Neuronal stem cell (in vitro differentiated cells): Measurements from ENCODE around the gene YIPF4.
"Not testable (repeated sequence)": the region's sequence is repeated elsewhere in the genome, so short reads cannot be mapped to it uniquely, and the experiment has no call there.

Experiments used
- DNase-seq: peaks from one replicate; pipeline ENCODE4 v3.0.0-alpha.2; 2013; ENCODE audit warnings: low spot score
- H2AFZ ChIP-seq: one replicate; pipeline ENCODE4 v1.6.1; 2013; ENCODE audit warnings: mild to moderate bottlenecking, low read length, inconsistent platforms
- H2AK5ac ChIP-seq: 2 replicates; pipeline ENCODE4 v1.6.1; 2013; ENCODE audit warnings: low read depth, mild to moderate bottlenecking, inconsistent platforms, low read length, moderate library complexity, mixed read lengths
- H2BK120ac ChIP-seq: 2 replicates; pipeline ENCODE4 v1.6.1; 2013; ENCODE audit warnings: low read depth, mild to moderate bottlenecking, inconsistent platforms, low read length, moderate library complexity, mixed read lengths
- H2BK12ac ChIP-seq: one replicate; pipeline ENCODE4 v1.6.1; 2013; ENCODE audit warnings: low read length, inconsistent platforms
- H2BK15ac ChIP-seq: 2 replicates; pipeline ENCODE4 v1.6.1; 2013; ENCODE audit warnings: mild to moderate bottlenecking, low read length, inconsistent platforms, mixed read lengths
- H2BK5ac ChIP-seq: one replicate; pipeline ENCODE4 v1.6.1; 2013; ENCODE audit warnings: inconsistent platforms, mild to moderate bottlenecking, low read length, moderate library complexity
- H3K14ac ChIP-seq: one replicate; pipeline ENCODE4 v1.6.1; 2013; ENCODE audit warnings: low read length, inconsistent platforms
- H3K18ac ChIP-seq: 2 replicates; pipeline ENCODE4 v1.6.1; 2013; ENCODE audit warnings: low read length, inconsistent platforms
- H3K23ac ChIP-seq: 2 replicates; pipeline ENCODE4 v1.6.1; 2013; ENCODE audit warnings: low read depth, mild to moderate bottlenecking, mixed read lengths, low read length, inconsistent platforms; ENCODE audit not compliant: poor library complexity
- H3K27ac ChIP-seq: replicated peaks from 3 replicates; pipeline ENCODE4 v1.5.1; 2013; ENCODE audit warnings: low read length, inconsistent platforms
- H3K27me3 ChIP-seq, 3 experiments: 2 replicates each; pipeline ENCODE4 v1.6.1; 2013; ENCODE audit warnings: low read length in 3 of 3, mild to moderate bottlenecking in 2 of 3, inconsistent platforms in 1 of 3, low read depth in 1 of 3, mixed read lengths in 1 of 3, moderate library complexity in 1 of 3; ENCODE audit not compliant: control insufficient read depth in 3 of 3, insufficient read depth in 3 of 3
- H3K36me3 ChIP-seq, 2 donors: replicated peaks in 1 of 2; 2 replicates each; pipeline ENCODE4 v1.6.1; 2013; ENCODE audit warnings: low read length in 2 of 2; ENCODE audit not compliant: control insufficient read depth in 2 of 2, insufficient read depth in 2 of 2
- H3K4ac ChIP-seq: 2 replicates; pipeline ENCODE4 v1.6.1; 2013; ENCODE audit warnings: inconsistent platforms, mild to moderate bottlenecking, low read length, moderate library complexity
- H3K4me1 ChIP-seq, 2 donors: 1 replicate in 1 of 2; 2 replicates in 1 of 2; pipeline ENCODE4 v1.6.1; 2013; ENCODE audit warnings: low read length in 2 of 2, low read depth in 1 of 2; ENCODE audit not compliant: control insufficient read depth in 2 of 2, insufficient read depth in 1 of 2
- H3K4me2 ChIP-seq: one replicate; pipeline ENCODE4 v1.6.1; 2013; ENCODE audit warnings: mild to moderate bottlenecking, low read length, inconsistent platforms; ENCODE audit not compliant: insufficient read depth, poor library complexity, severe bottlenecking
- H3K4me3 ChIP-seq, 2 donors: 2 replicates each; pipeline ENCODE4 v1.5.1; 2013; ENCODE audit warnings: low read length in 2 of 2, mild to moderate bottlenecking in 2 of 2, inconsistent platforms in 1 of 2, moderate library complexity in 1 of 2
- H3K79me1 ChIP-seq: one replicate; pipeline ENCODE4 v1.6.1; 2013; ENCODE audit warnings: low read depth, mild to moderate bottlenecking, inconsistent platforms, low read length, moderate library complexity
- H3K9ac ChIP-seq: one replicate; pipeline ENCODE4 v1.6.1; 2013; ENCODE audit warnings: mild to moderate bottlenecking, low read depth, low read length, inconsistent platforms; ENCODE audit not compliant: poor library complexity
- H3K9me3 ChIP-seq, 2 donors: replicated peaks in 1 of 2; 2 replicates each; pipeline versions ENCODE3 to v1.6.1; 2013; ENCODE audit warnings: low read length in 2 of 2, mild to moderate bottlenecking in 2 of 2, inconsistent platforms in 1 of 2, low read depth in 1 of 2, mixed read lengths in 1 of 2, moderate library complexity in 1 of 2; ENCODE audit not compliant: control insufficient read depth in 2 of 2, insufficient read depth in 1 of 2
- H4K8ac ChIP-seq: one replicate; pipeline ENCODE4 v1.6.1; 2013; ENCODE audit warnings: low read depth, mild to moderate bottlenecking, inconsistent platforms, low read length, moderate library complexity
- H4K91ac ChIP-seq: one replicate; pipeline ENCODE4 v1.6.1; 2013; ENCODE audit warnings: low read length, low read depth, mild to moderate bottlenecking, inconsistent platforms; ENCODE audit not compliant: poor library complexity
- WGBS, 2 donors: extraction: QIAGEN DNeasy Blood & Tissue Kit; methylation state at CpG; one replicate each; pipeline ENCODE4 v1.1.7; 2013; ENCODE audit warnings: missing lambda C conversion rate in 2 of 2, mixed read lengths in 1 of 2; ENCODE audit not compliant: insufficient read length in 2 of 2, insufficient replicate concordance in 1 of 2; ENCODE audit errors: extremely low coverage in 2 of 2; 5-methylcytosine and 5-hydroxymethylcytosine counted together

YIPF4 gene

GRCh38 chr2:32271063-32271462 lies 6.6 kb upstream of the YIPF4 start:
- Histone ChIP-seq H4K8ac (no peak overlapping the region), H2AK5ac (no peak overlapping the region), H3K27ac (no peak overlapping the region), H3K4me2 (no peak overlapping the region), H2BK5ac (no peak overlapping the region), H3K14ac (no peak overlapping the region), H3K4me3 (no peak overlapping the region), H3K4me1 (no peaks in the 10 kb centered on the region), H3K36me3 (no peaks in the 10 kb centered on the region), H3K18ac (no peak overlapping the region), H3K79me1 (no peaks in the 10 kb centered on the region), H3K9me3 (no peaks in the 10 kb centered on the region), H4K91ac (no peak overlapping the region), H3K27me3 (no peaks in the 10 kb centered on the region), H3K4ac (no peak overlapping the region), H2AFZ (no peak overlapping the region), H2BK120ac (no peak overlapping the region), H2BK12ac (no peak overlapping the region), H3K9ac (no peak overlapping the region), H2BK15ac (no peak overlapping the region), H3K23ac (no peak overlapping the region)
- no peak for DNase-seq
- WGBS, 2 donors: no CpG with 5 or more reads among the region's 2 CpGs

DNA sequence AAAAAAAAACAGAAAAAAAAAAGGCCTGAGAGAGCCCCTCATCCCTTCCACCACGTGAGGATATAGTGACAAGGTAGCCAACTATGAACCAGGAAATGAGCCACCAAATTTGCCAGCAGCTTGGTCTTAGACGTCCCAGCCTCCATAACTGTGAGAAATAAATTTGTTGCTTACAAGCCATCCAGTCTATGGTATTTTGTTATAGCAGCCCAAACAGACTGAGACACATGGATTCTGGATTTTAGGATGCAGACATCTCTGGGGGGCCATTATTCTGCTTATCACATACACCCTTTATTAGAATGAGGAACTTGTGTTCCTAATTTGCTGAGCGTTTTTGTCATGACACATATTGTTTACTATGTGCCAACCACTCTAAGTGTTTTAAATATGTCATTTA lies 5.4 kb upstream of the YIPF4 start:
- Histone ChIP-seq H2AK5ac (no peak overlapping the region), H2BK5ac (no peak overlapping the region), H3K4me2 (no peak overlapping the region), H3K4me3 (no peak overlapping the region), H3K18ac (no peak overlapping the region), H4K8ac (no peak overlapping the region), H2AFZ (no peak overlapping the region), H3K79me1 (no peaks in the 10 kb centered on the region), H3K4ac (no peak overlapping the region), H3K36me3 (no peaks in the 10 kb centered on the region), H2BK12ac (no peak overlapping the region), H3K27ac (no peak overlapping the region), H3K14ac (no peak overlapping the region), H3K27me3 (no peaks in the 10 kb centered on the region), H3K4me1 (no peaks in the 10 kb centered on the region), H2BK120ac (no peak overlapping the region), H2BK15ac (no peak overlapping the region), H4K91ac (no peak overlapping the region), H3K9me3 (no peaks in the 10 kb centered on the region), H3K23ac (no peak overlapping the region), H3K9ac (no peak overlapping the region)
- DNase-seq: no peak
- WGBS, 2 donors: no CpG with 5 or more reads among the region's 3 CpGs

GRCh38 chr2:32274289-32274688 lies 3.4 kb upstream of the YIPF4 start:
- no peak overlapping the region for H3K4me2 ChIP-seq
- WGBS, 2 donors: no CpG with 5 or more reads among the region's 2 CpGs
- H3K4me1 ChIP-seq: no peaks in the 10 kb centered on the region
- no peak overlapping the region for H3K23ac ChIP-seq
- H3K18ac ChIP-seq: no peak overlapping the region
- H2BK120ac ChIP-seq: no peak overlapping the region
- DNase-seq: no peak
- H3K36me3 ChIP-seq: no peaks in the 10 kb centered on the region
- no peak overlapping the region for H2BK15ac ChIP-seq
- no peak overlapping the region for H3K14ac ChIP-seq
- no peak overlapping the region for H3K4ac ChIP-seq
- no peak overlapping the region for H2BK12ac ChIP-seq
- peaks cover 3% of the 10 kb centered on the region for H3K79me1 ChIP-seq
- no peak overlapping the region for H3K9ac ChIP-seq
- H3K27me3 ChIP-seq: no peaks in the 10 kb centered on the region
- H4K91ac ChIP-seq: no peak overlapping the region
- H3K9me3 ChIP-seq: no peaks in the 10 kb centered on the region
- no peak overlapping the region for H2BK5ac ChIP-seq
- no peak overlapping the region for H3K4me3 ChIP-seq
- H2AK5ac ChIP-seq: no peak overlapping the region
- H3K27ac ChIP-seq: no peak overlapping the region
- no peak overlapping the region for H2AFZ ChIP-seq
- H4K8ac ChIP-seq: no peak overlapping the region

- not testable (repeated sequence) for H3K14ac ChIP-seq, H2AFZ ChIP-seq, H3K27me3 ChIP-seq, H3K18ac ChIP-seq, H3K36me3 ChIP-seq, DNase-seq, H4K8ac ChIP-seq, H3K23ac ChIP-seq, H3K79me1 ChIP-seq, H2BK120ac ChIP-seq, H3K9me3 ChIP-seq, H3K4me2 ChIP-seq, H2AK5ac ChIP-seq, H2BK12ac ChIP-seq, H3K4ac ChIP-seq, H3K4me3 ChIP-seq, H2BK15ac ChIP-seq, H3K9ac ChIP-seq, H3K27ac ChIP-seq, H3K4me1 ChIP-seq, H4K91ac ChIP-seq, H2BK5ac ChIP-seq
- WGBS, 2 donors: no CpG with 5 or more reads among the region's 7 CpGs
These were observed 1.9 kb upstream of the YIPF4 start for GRCh38 chr2:32275790-32276189.
